Measurements from ENCODE around the gene OR51B6.

OR51B6 gene

GRCh38 chr11:5380740-5381342, 29.5 kb downstream of the OR51B6 start:
- Histone ChIP-seq H3K9ac (ENCODE audit: low read depth, low read length) (no peak overlapping the region), H3K4me1 (ENCODE audit: insufficient read depth, low read length) (0 out of 2 replicates have a peak, but pooled peaks cover 4% of the 10 kb centered on the region)

GRCh38 chr11:5383576-5383975, 32.3 kb downstream of the OR51B6 start, which contains the start of gene OR51M1:
Gene OR51M1, plus strand, starts transcription at chr11:5383812. Its CDS starts 5,587 bp downstream, at chr11:5389399.
- Histone ChIP-seq H3K9me3 (ENCODE audit: control insufficient read depth, insufficient read depth, low read length) (no peaks in the 10 kb centered on the region), H3K9ac (ENCODE audit: low read depth, low read length) (no peak within 1 kb of the TSS), H3K36me3 (ENCODE audit: insufficient read depth, low read length) (no peaks in the 10 kb centered on the region), H3K4me1 (ENCODE audit: insufficient read depth, low read length) (peaks cover 18% of the 10 kb centered on the region; the same call in 1 of the 2 replicates)

More at GRCh38 chr11:5380740-5381342, 29.5 kb downstream of the OR51B6 start:
- no peaks in the 10 kb centered on the region for H3K36me3 ChIP-seq (ENCODE audit: insufficient read depth, low read length)
- H3K9me3 ChIP-seq (ENCODE audit: control insufficient read depth, insufficient read depth, low read length) = no peaks in the 10 kb centered on the region

DNA sequence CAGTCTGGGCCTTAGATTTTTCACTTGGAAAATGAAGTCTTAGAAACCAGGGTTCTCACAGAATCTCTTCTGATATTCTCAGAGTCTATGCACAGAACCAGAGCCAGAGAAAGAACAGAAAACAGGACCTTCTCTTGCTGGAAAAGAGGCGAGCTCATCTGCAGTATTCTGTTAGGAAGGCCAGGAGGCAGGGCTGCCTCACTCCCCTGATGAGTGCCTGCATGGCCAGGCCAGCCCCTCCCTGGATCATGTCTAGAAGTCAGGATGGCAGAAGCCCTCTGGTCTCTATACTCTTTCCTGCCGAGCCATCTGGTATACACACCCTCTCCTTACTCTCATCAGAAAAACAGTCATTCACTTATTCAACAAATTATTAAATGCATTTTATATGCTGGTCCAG, 33.0 kb downstream of the OR51B6 start:
- H3K9me3 ChIP-seq (ENCODE audit: control insufficient read depth, insufficient read depth, low read length) = no peaks in the 10 kb centered on the region
- no peaks in the 10 kb centered on the region for H3K36me3 ChIP-seq (ENCODE audit: insufficient read depth, low read length)
- H3K4me1 ChIP-seq (ENCODE audit: insufficient read depth, low read length) = peaks cover 18% of the 10 kb centered on the region; the same call in 1 of the 2 replicates
- H3K9ac ChIP-seq (ENCODE audit: low read depth, low read length) = no peak overlapping the region

- Histone ChIP-seq H3K9ac (ENCODE audit: low read depth, low read length) (no peak overlapping the region), H3K36me3 (ENCODE audit: insufficient read depth, low read length) (no peaks in the 10 kb centered on the region), H3K4me1 (ENCODE audit: insufficient read depth, low read length) (peaks cover 15% of the 10 kb centered on the region; the same call in 1 of the 2 replicates), H3K9me3 (ENCODE audit: control insufficient read depth, insufficient read depth, low read length) (no peaks in the 10 kb centered on the region)
These were observed 38.9 kb downstream of the OR51B6 start for GRCh38 chr11:5390210-5390609.

DNA sequence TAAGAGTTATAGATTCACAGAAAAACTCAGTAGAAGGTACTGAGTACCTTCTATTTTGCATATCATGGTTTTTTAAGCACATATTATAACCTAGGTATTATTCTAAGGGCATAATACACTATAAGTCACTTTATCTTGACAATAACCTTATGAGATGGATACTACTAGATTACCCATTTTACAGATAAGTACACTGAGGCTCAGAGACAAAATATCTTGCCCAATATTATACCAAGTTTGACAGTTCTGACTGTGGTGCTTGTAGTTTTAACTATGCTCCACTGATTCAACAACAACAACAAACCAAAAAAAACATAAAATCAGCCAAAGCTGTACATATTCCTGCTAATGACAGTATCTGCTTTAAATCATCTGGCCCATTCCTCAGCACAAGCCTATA, 42.8 kb downstream of the OR51B6 start:
- Histone ChIP-seq H3K4me1 (ENCODE audit: insufficient read depth, low read length) (no peaks in the 10 kb centered on the region), H3K9ac (ENCODE audit: low read depth, low read length) (no peak overlapping the region), H3K9me3 (ENCODE audit: control insufficient read depth, insufficient read depth, low read length) (no peaks in the 10 kb centered on the region), H3K36me3 (ENCODE audit: insufficient read depth, low read length) (no peaks in the 10 kb centered on the region)

DNA sequence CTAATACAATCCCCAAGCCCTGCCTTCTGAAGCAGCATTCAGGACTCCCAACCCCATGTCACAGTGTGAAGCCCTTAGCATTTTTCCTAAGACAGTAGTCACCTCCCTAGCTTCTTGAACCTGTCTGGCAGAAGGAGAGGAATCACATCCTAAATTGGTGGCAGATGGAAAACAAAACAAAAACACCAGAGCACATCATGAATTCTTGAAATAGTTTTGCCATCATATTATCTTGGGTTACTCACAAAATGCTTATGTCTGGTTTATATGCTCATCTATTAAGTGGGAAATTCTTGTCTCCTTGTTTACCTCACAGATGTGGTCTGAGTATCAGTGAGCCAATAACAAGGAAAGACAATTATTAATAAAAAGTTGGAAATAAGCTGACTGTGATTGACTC, 47.6 kb downstream of the OR51B6 start:
- Histone ChIP-seq H3K9me3 (ENCODE audit: control insufficient read depth, insufficient read depth, low read length) (no peaks in the 10 kb centered on the region), H3K36me3 (ENCODE audit: insufficient read depth, low read length) (no peaks in the 10 kb centered on the region), H3K4me1 (ENCODE audit: insufficient read depth, low read length) (no peaks in the 10 kb centered on the region), H3K9ac (ENCODE audit: low read depth, low read length) (no peak overlapping the region)

All from ES-I3 (cell line).